HepG2 (cell line): ENCODE measurements around the gene FOXA3. TPM values are rescaled to one million over a fixed set of nuclear protein-coding genes. Genes with fewer than 3 reads are reported as not detected.
A peak's percentile ranks its signal among the peaks of the same experiment; 100 is the strongest.

Source experiments
- AGO1 ChIP-seq: fragments of 200-400 bp; formaldehyde crosslinking; IDR thresholded peaks from 2 replicates; pipeline ENCODE4 v1.6.1; 2017; ENCODE audit warnings: mild to moderate bottlenecking, low read depth, low read length, moderate library complexity; ENCODE audit not compliant: poor library complexity, severe bottlenecking
- CBFB ChIP-seq: sonication (generic); formaldehyde crosslinking; IDR thresholded peaks from 2 replicates; pipeline ENCODE4 v1.4.0; 2020; ENCODE audit warnings: missing genetic modification reagents
- CEBPG ChIP-seq: IDR thresholded peaks from 2 replicates; pipeline ENCODE4 v1.6.1; 2016
- CHD4 ChIP-seq: fragments of 200-600 bp; sonication (generic); IDR thresholded peaks from 2 replicates; pipeline ENCODE4 v1.7.0; 2017; ENCODE audit warnings: mild to moderate bottlenecking, low read length, borderline replicate concordance
- ELF1 ChIP-seq: sonication (generic); formaldehyde crosslinking; IDR thresholded peaks from 2 replicates; pipeline ENCODE4 v1.4.0; 2020; ENCODE audit warnings: missing genetic modification reagents
- HDAC1 ChIP-seq: sonication (generic); formaldehyde crosslinking; IDR thresholded peaks from 2 replicates; pipeline ENCODE4 v1.5.1; 2020; ENCODE audit warnings: mild to moderate bottlenecking, missing genetic modification reagents
- HNF4A ChIP-seq: sonication (generic); formaldehyde crosslinking; IDR thresholded peaks from 2 replicates; pipeline ENCODE4 v1.4.0; 2020; ENCODE audit warnings: missing genetic modification reagents
- KLF6 ChIP-seq: IDR thresholded peaks from 2 replicates; pipeline ENCODE4 v1.8.0; 2016; ENCODE audit warnings: missing biosample characterization, missing genetic modification reagents
- MEF2D ChIP-seq: sonication (generic); formaldehyde crosslinking; IDR thresholded peaks from 2 replicates; pipeline ENCODE4 v1.5.1; 2020; ENCODE audit warnings: mild to moderate bottlenecking, missing genetic modification reagents
- NCOA5 ChIP-seq: sonication (generic); formaldehyde crosslinking; IDR thresholded peaks from 2 replicates; pipeline ENCODE4 v1.4.0; 2020; ENCODE audit warnings: missing genetic modification reagents
- POLR2G ChIP-seq: fragments of 200-400 bp; formaldehyde crosslinking; IDR thresholded peaks from 2 replicates; pipeline ENCODE4 v1.6.1; 2018; ENCODE audit warnings: mild to moderate bottlenecking, low read depth, low read length, moderate library complexity
- RAD21 ChIP-seq: fragments of 450-650 bp; formaldehyde crosslinking; IDR thresholded peaks from 2 replicates; pipeline ENCODE4 v1.5.0; 2020; ENCODE audit warnings: mild to moderate bottlenecking
- RBM22 ChIP-seq: fragments of 200-400 bp; formaldehyde crosslinking; optimal IDR thresholded peaks from 2 replicates; pipeline ENCODE3; 2017; ENCODE audit warnings: mild to moderate bottlenecking, low read length, moderate library complexity
- RBM39 ChIP-seq: fragments of 200-400 bp; formaldehyde crosslinking; IDR thresholded peaks from one replicate; pipeline ENCODE4 v1.6.1; 2018; ENCODE audit warnings: antibody characterized with exemption, mild to moderate bottlenecking, low read depth, low read length; ENCODE audit not compliant: poor library complexity, severe bottlenecking
- SRSF1 ChIP-seq: fragments of 200-400 bp; formaldehyde crosslinking; optimal IDR thresholded peaks from 2 replicates; pipeline ENCODE3; 2017; ENCODE audit warnings: mild to moderate bottlenecking, low read depth, low read length, moderate library complexity
- TP53 ChIP-seq: sonication (generic); formaldehyde crosslinking; conservative IDR thresholded peaks from 2 replicates; pipeline ENCODE4 v1.4.0; 2020; ENCODE audit warnings: missing genetic modification reagents
- XRCC5 ChIP-seq: fragments of 200-400 bp; formaldehyde crosslinking; optimal IDR thresholded peaks from 2 replicates; pipeline ENCODE3; 2017; ENCODE audit warnings: mild to moderate bottlenecking, low read length
- YEATS2 ChIP-seq: sonication (generic); formaldehyde crosslinking; IDR thresholded peaks from 2 replicates; pipeline ENCODE4 v1.4.0; 2020; ENCODE audit warnings: missing genetic modification reagents, borderline replicate concordance
- ZNF234 ChIP-seq: sonication (generic); formaldehyde crosslinking; conservative IDR thresholded peaks from 2 replicates; pipeline ENCODE4 v1.5.1; 2020; ENCODE audit warnings: mild to moderate bottlenecking, missing genetic modification reagents
- ZNF317 ChIP-seq: sonication (generic); formaldehyde crosslinking; IDR thresholded peaks from 2 replicates; pipeline ENCODE4 v1.5.0; 2020; ENCODE audit warnings: mild to moderate bottlenecking, missing genetic modification reagents
- ZNF563 ChIP-seq: sonication (generic); formaldehyde crosslinking; IDR thresholded peaks from 2 replicates; pipeline ENCODE4 v1.8.0; 2022; ENCODE audit warnings: mild to moderate bottlenecking, moderate library complexity, missing genetic modification reagents
- polyA plus RNA-seq, 8 experiments: library from polyadenylated mRNA; depleted of rRNA in 3 of 8; stranded (reverse) in 7 of 8; unstranded in 1 of 8; fragments of >200 nt; fragmentation: Illumina TruSeq in 4 of 8; extraction: Trizol in 4 of 8; gene quantifications; 2 replicates each; pipeline versions ENCODE4 v1.2.1 to v1.2.3, GENCODE V29; 2011 to 2016; ENCODE audit warnings: low read depth in 4 of 8, missing spikeins in 1 of 8, mixed read lengths in 1 of 8; ENCODE audit not compliant: insufficient read depth in 1 of 8
- total RNA-seq, 5 experiments: library from RNA; depleted of rRNA; stranded (reverse); fragments of >200 nt; fragmentation: Illumina TruSeq; extraction: Trizol; gene quantifications; 2 replicates each; pipeline ENCODE4 v1.2.3, GENCODE V29; 2016; ENCODE audit warnings: low read depth in 1 of 5
- TF ChIP-seq, protein P1 (sequence below): sonication (generic); formaldehyde crosslinking; IDR thresholded peaks from 2 replicates; pipeline ENCODE4 v1.5.0; 2020; ENCODE audit warnings: mild to moderate bottlenecking, missing genetic modification reagents, borderline replicate concordance
- TF ChIP-seq, protein P2 (sequence below): sonication (generic); formaldehyde crosslinking; IDR thresholded peaks from 2 replicates; pipeline ENCODE4 v1.4.0; 2020; ENCODE audit warnings: low read depth, mild to moderate bottlenecking, missing genetic modification reagents
- TF ChIP-seq, protein P3 (sequence below): sonication (generic); formaldehyde crosslinking; IDR thresholded peaks from 2 replicates; pipeline ENCODE4 v1.5.0; 2020; ENCODE audit warnings: missing genetic modification reagents

FOXA3 gene
- total and polyA plus RNA-seq, 2 of the 13 experiments (the other 11 are each of a cell fraction or from before 2014, with no cell fraction given): 29.8 to 47.6 TPM

DNA sequence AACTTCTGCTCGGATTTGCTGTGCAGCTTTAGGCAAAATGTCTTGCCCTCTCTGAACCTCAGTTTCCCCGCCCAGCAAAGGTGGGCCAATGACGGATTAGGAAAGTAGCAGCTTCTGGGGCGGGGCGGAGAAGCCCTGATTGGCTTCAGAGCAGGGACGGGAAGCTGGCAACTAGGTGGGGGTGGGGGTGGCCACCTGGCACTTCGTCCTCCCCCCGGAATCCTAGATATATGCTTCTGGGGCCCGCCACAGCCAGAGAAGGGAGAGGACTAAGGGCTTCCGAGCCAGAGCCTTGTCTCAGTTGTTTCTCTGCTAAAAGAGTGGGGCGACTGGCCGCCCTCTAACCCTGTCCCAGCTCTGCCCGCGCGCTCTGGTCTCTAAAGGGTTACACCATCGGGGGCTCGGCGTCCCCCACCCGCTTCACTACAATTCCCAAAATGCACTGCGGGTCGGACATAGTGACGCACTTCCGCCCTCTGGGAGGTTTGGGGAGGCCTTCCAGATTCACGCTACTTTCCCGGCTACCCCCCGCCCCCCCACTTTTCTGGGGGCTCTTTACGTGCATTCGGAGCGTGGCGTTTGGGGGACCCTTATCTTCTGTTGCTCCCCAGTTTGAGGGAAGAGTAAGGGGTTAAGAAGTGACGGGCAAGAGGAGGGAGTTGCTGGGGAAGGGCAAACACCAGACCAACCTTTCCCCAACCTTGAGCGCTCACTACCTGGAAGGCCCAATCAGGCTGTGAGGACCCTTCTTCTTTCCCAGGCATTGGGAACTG, 22.5 kb downstream of the FOXA3 start (continued):
- TF ChIP-seq, protein P1, sequence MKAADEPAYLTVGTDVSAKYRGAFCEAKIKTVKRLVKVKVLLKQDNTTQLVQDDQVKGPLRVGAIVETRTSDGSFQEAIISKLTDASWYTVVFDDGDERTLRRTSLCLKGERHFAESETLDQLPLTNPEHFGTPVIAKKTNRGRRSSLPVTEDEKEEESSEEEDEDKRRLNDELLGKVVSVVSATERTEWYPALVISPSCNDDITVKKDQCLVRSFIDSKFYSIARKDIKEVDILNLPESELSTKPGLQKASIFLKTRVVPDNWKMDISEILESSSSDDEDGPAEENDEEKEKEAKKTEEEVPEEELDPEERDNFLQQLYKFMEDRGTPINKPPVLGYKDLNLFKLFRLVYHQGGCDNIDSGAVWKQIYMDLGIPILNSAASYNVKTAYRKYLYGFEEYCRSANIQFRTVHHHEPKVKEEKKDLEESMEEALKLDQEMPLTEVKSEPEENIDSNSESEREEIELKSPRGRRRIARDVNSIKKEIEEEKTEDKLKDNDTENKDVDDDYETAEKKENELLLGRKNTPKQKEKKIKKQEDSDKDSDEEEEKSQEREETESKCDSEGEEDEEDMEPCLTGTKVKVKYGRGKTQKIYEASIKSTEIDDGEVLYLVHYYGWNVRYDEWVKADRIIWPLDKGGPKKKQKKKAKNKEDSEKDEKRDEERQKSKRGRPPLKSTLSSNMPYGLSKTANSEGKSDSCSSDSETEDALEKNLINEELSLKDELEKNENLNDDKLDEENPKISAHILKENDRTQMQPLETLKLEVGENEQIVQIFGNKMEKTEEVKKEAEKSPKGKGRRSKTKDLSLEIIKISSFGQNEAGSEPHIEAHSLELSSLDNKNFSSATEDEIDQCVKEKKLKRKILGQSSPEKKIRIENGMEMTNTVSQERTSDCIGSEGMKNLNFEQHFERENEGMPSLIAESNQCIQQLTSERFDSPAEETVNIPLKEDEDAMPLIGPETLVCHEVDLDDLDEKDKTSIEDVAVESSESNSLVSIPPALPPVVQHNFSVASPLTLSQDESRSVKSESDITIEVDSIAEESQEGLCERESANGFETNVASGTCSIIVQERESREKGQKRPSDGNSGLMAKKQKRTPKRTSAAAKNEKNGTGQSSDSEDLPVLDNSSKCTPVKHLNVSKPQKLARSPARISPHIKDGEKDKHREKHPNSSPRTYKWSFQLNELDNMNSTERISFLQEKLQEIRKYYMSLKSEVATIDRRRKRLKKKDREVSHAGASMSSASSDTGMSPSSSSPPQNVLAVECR (CRISPR knock-in tag): peak; percentile 47; the same call in 1 of the 2 replicates
- TF ChIP-seq CHD4 (peak; percentile 79; the same call in 1 of the 2 replicates), HDAC1 (0 out of 2 replicates have a peak, but pooled peaks have one; percentile 3), RAD21 (no peak), SRSF1 (peak; percentile 99), ZNF563 (CRISPR knock-in tag) (0 out of 2 replicates have a peak, but pooled peaks have one; percentile 31), AGO1 (peak; percentile 95), NCOA5 (CRISPR knock-in tag) (no peak), YEATS2 (CRISPR knock-in tag) (peak; percentile 46; the same call in 1 of the 2 replicates), KLF6 (CRISPR knock-in tag) (peak; percentile 51; the same call in 1 of the 2 replicates), ZNF317 (peak; percentile 45; the same call in 1 of the 2 replicates), RBM39 (peak; percentile 82), HNF4A (CRISPR knock-in tag) (peak; percentile 13; the same call in 1 of the 2 replicates), MEF2D (CRISPR knock-in tag) (peak; percentile 69), POLR2G (peak; percentile 90), CBFB (CRISPR knock-in tag) (peak; percentile 60; the same call in 1 of the 2 replicates), ELF1 (CRISPR knock-in tag) (peak; percentile 75), XRCC5 (peak; percentile 30), RBM22 (peak; percentile 84), ZNF234 (CRISPR knock-in tag) (no peak), TP53 (CRISPR knock-in tag) (0 out of 2 replicates have a peak, but pooled peaks have one; percentile 46), CEBPG (CRISPR knock-in tag) (0 out of 2 replicates have a peak, but pooled peaks have one; percentile 23)
- TF ChIP-seq, protein P2, sequence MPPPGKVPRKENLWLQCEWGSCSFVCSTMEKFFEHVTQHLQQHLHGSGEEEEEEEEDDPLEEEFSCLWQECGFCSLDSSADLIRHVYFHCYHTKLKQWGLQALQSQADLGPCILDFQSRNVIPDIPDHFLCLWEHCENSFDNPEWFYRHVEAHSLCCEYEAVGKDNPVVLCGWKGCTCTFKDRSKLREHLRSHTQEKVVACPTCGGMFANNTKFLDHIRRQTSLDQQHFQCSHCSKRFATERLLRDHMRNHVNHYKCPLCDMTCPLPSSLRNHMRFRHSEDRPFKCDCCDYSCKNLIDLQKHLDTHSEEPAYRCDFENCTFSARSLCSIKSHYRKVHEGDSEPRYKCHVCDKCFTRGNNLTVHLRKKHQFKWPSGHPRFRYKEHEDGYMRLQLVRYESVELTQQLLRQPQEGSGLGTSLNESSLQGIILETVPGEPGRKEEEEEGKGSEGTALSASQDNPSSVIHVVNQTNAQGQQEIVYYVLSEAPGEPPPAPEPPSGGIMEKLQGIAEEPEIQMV (CRISPR knock-in tag): 0 out of 2 replicates have a peak, but pooled peaks have one; percentile 57
- TF ChIP-seq, protein P3, sequence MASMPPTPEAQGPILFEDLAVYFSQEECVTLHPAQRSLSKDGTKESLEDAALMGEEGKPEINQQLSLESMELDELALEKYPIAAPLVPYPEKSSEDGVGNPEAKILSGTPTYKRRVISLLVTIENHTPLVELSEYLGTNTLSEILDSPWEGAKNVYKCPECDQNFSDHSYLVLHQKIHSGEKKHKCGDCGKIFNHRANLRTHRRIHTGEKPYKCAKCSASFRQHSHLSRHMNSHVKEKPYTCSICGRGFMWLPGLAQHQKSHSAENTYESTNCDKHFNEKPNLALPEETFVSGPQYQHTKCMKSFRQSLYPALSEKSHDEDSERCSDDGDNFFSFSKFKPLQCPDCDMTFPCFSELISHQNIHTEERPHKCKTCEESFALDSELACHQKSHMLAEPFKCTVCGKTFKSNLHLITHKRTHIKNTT (CRISPR knock-in tag): no peak
